B cell (primary cell): ENCODE measurements around the gene LCE3A. TPM values are rescaled to one million over a fixed set of nuclear protein-coding genes. Genes with fewer than 3 reads are reported as not detected.
"Not testable (repeated sequence)": the region's sequence is repeated elsewhere in the genome, so short reads cannot be mapped to it uniquely, and the experiment has no call there.

ENCODE experiments used
- ATAC-seq: fragments of 200-7000 bp; cut with Tn5 transposase; one replicate; pipeline ENCODE4 v1.10.0; 2021; ENCODE audit warnings: low read depth, mild to moderate bottlenecking, moderate number of reproducible peaks, moderate library complexity
- CTCF ChIA-PET: fragments of 350-600 bp; sonication (Branson Sonifier 250); formaldehyde crosslinking; loops from one replicate; lab custom pipeline; 2021; ENCODE audit warnings: antibody characterized with exemption, inconsistent platforms; lab: Charles Lee
- POLR2A ChIA-PET: fragments of 350-600 bp; sonication (Branson Sonifier 250); formaldehyde crosslinking; loops from one replicate; lab custom pipeline; 2021; ENCODE audit warnings: antibody characterized with exemption; lab: Charles Lee
- DNase-seq: peaks from one replicate; pipeline ENCODE4 v3.0.0; 2013
- H2AFZ ChIP-seq: 2 replicates; pipeline ENCODE4 v1.6.1; 2012; ENCODE audit warnings: mild to moderate bottlenecking, low read depth, low read length; ENCODE audit not compliant: insufficient read depth, poor library complexity, severe bottlenecking
- H3K27ac ChIP-seq, 2 donors: 1 replicate in 1 of 2; 2 replicates in 1 of 2; pipeline ENCODE4 v1.5.1; 2012 to 2013; ENCODE audit warnings: low read length in 2 of 2, mild to moderate bottlenecking in 2 of 2, moderate library complexity in 1 of 2
- H3K27me3 ChIP-seq, 4 experiments: fragments of 200-600 bp in 1 of 4; sonication (generic) in 1 of 4; replicated peaks in 1 of 4; 1 replicate in 2 of 4; 2 replicates in 2 of 4; pipeline versions ENCODE4 v1.6.1 to v1.7.0; 2013 to 2016; ENCODE audit warnings: low read length in 3 of 4, mild to moderate bottlenecking in 2 of 4, mixed read lengths in 1 of 4, moderate library complexity in 1 of 4; ENCODE audit not compliant: insufficient read depth in 4 of 4, control insufficient read depth in 3 of 4; ENCODE audit errors: control extremely low read depth in 1 of 4
- H3K36me3 ChIP-seq, 2 experiments: replicated peaks in 1 of 2; 1 replicate in 1 of 2; 2 replicates in 1 of 2; pipeline versions ENCODE4 v1.6.1 to v1.7.1; 2013; ENCODE audit warnings: low read length in 1 of 2; ENCODE audit not compliant: insufficient read depth in 2 of 2, control insufficient read depth in 1 of 2; ENCODE audit errors: control extremely low read depth in 1 of 2, extremely low read depth in 1 of 2
- H3K4me1 ChIP-seq, 2 donors: fragments of 200-600 bp in 1 of 2; sonication (generic) in 1 of 2; 1 replicate in 1 of 2; 2 replicates in 1 of 2; pipeline versions ENCODE4 v1.5.1 to v1.6.1; 2013 to 2017; ENCODE audit warnings: low read length in 2 of 2; ENCODE audit not compliant: control insufficient read depth in 2 of 2, insufficient read depth in 2 of 2
- H3K4me2 ChIP-seq: replicated peaks from 2 replicates; pipeline ENCODE3; 2012; ENCODE audit warnings: mild to moderate bottlenecking, low read depth, low read length; ENCODE audit not compliant: poor library complexity, severe bottlenecking
- H3K4me3 ChIP-seq, 5 experiments: fragments of 200-600 bp in 1 of 5; sonication (generic) in 1 of 5; 1 replicate in 3 of 5; 2 replicates in 2 of 5; pipeline versions ENCODE4 v1.5.1 to v1.7.0; 2011 to 2016; ENCODE audit warnings: low read length in 4 of 5, mild to moderate bottlenecking in 4 of 5, low read depth in 2 of 5, control low read depth in 1 of 5, moderate library complexity in 1 of 5; ENCODE audit not compliant: insufficient read depth in 1 of 5; ENCODE audit errors: control extremely low read depth in 1 of 5, extremely low read depth in 1 of 5
- H3K79me2 ChIP-seq: fragments of 200-600 bp; sonication (generic); one replicate; pipeline ENCODE4 v1.6.0; 2016; ENCODE audit warnings: low read length; ENCODE audit not compliant: control insufficient read depth, insufficient read depth
- H3K9ac ChIP-seq: fragments of 200-600 bp; sonication (generic); 2 replicates; pipeline ENCODE4 v1.6.1; 2017; ENCODE audit warnings: mild to moderate bottlenecking, low read length, moderate library complexity
- H3K9me3 ChIP-seq, 3 donors: one replicate each; pipeline versions ENCODE4 v1.6.1 to v1.7.1; 2013; ENCODE audit warnings: low read length in 2 of 3; ENCODE audit not compliant: control insufficient read depth in 2 of 3, insufficient read depth in 1 of 3; ENCODE audit errors: control extremely low read depth in 1 of 3
- H4K20me1 ChIP-seq: 2 replicates; pipeline ENCODE4 v1.6.0; 2012; ENCODE audit warnings: mild to moderate bottlenecking, low read length; ENCODE audit not compliant: insufficient read depth, control insufficient read depth, poor library complexity, severe bottlenecking
- H3K27ac Mint-ChIP-seq: one replicate; pipeline ENCODE4 v1.8.0; 2021; ENCODE audit warnings: mixed read lengths
- H3K27me3 Mint-ChIP-seq: one replicate; pipeline ENCODE4 v1.8.0; 2021; ENCODE audit warnings: mixed read lengths
- H3K4me1 Mint-ChIP-seq: one replicate; pipeline ENCODE4 v1.8.0; 2021; ENCODE audit warnings: mixed read lengths
- H3K4me3 Mint-ChIP-seq: one replicate; pipeline ENCODE4 v1.8.0; 2021; ENCODE audit warnings: mixed read lengths
- H3K9me3 Mint-ChIP-seq: one replicate; pipeline ENCODE4 v1.8.0; 2022; ENCODE audit warnings: mixed read lengths; ENCODE audit not compliant: insufficient read depth
- CTCF ChIP-seq: fragments of 200-600 bp; IDR thresholded peaks from one replicate; pipeline ENCODE4 v1.8.0; 2022; ENCODE audit warnings: antibody characterized with exemption, mild to moderate bottlenecking
- EZH2 ChIP-seq: IDR thresholded peaks from 2 replicates; pipeline ENCODE4 v1.6.1; 2012; ENCODE audit warnings: borderline replicate concordance, low read depth, mild to moderate bottlenecking, moderate library complexity, low read length; ENCODE audit not compliant: insufficient read depth, poor library complexity, severe bottlenecking
- WGBS: methylation state at CpG from one replicate; pipeline ENCODE4 v1.1.5; 2013; ENCODE audit warnings: missing lambda C conversion rate; ENCODE audit not compliant: insufficient coverage; 5-methylcytosine and 5-hydroxymethylcytosine counted together
- intact Hi-C: fragments of 100-400 bp; cut with micrococcal nuclease; formaldehyde crosslinking; loops from one replicate; pipeline ENCODE4 v1.10.0; 2022
- polyA plus RNA-seq: library from polyadenylated mRNA; depleted of rRNA; stranded (reverse); fragments of >200 nt; gene quantifications from 2 replicates; pipeline ENCODE4 v1.2.3, GENCODE V29; 2012
- total RNA-seq, 2 donors: library from RNA; stranded (reverse); fragments of 120-200 nt in 1 of 2; gene quantifications; 1 replicate in 1 of 2; 2 replicates in 1 of 2; pipeline versions ENCODE4 v1.2.3 to v1.2.4, GENCODE V29; 2013 to 2022

Gene LCE3A
- total and polyA plus RNA-seq, 2 donors (not counting 1 experiment from before 2014, with no cell fraction given), result not detected

GRCh38 chr1:152580433-152580832, 42.5 kb downstream of the LCE3A start, which contains the start of gene LCE3D:
Gene LCE3D, minus strand, starts transcription at chr1:152580516. Its CDS starts 580 bp downstream, at chr1:152579936.
- H3K4me2 ChIP-seq, result no peak within 1 kb of the TSS
- ChIA-PET CTCF (no interaction called here), POLR2A (no interaction called here)
- H3K9me3 Mint-ChIP-seq, result no peaks in the 10 kb centered on the region
- no peaks in the 10 kb centered on the region for H3K4me1 ChIP-seq
- no peak for ATAC-seq
- WGBS, result 90% methylated on average over 3 of the region's 4 CpGs
- no peaks in the 10 kb centered on the region for H3K4me1 Mint-ChIP-seq
- intact Hi-C loops, result no loop called here
- H3K27ac Mint-ChIP-seq, result no peak within 1 kb of the TSS
- no peaks in the 10 kb centered on the region for H3K27me3 ChIP-seq
- no peak within 1 kb of the TSS for H3K4me3 Mint-ChIP-seq
- H3K27ac ChIP-seq, result no peak within 1 kb of the TSS
- TF ChIP-seq EZH2 (no peak), CTCF (no peak)
- no peak for DNase-seq
- H3K79me2 ChIP-seq, result no peaks in the 10 kb centered on the region
- peaks cover 12% of the 10 kb centered on the region for H3K27me3 Mint-ChIP-seq
- no peak within 1 kb of the TSS for H3K9ac ChIP-seq
- H4K20me1 ChIP-seq, result no peaks in the 10 kb centered on the region
- H3K9me3 ChIP-seq, result peaks cover 0 to 2% (median 0%) of the 10 kb centered on the region in 3 donors
- no peak within 1 kb of the TSS for H3K4me3 ChIP-seq
- no peaks in the 10 kb centered on the region for H3K36me3 ChIP-seq
- no peak within 1 kb of the TSS for H2AFZ ChIP-seq

GRCh38 chr1:152579526-152579925, 43.4 kb downstream of the LCE3A start:
- H4K20me1 ChIP-seq, POLR2A ChIA-PET, H3K4me1 ChIP-seq, H3K4me1 Mint-ChIP-seq, DNase-seq, H3K9me3 ChIP-seq, intact Hi-C loops, H2AFZ ChIP-seq, H3K36me3 ChIP-seq, H3K9ac ChIP-seq, H3K4me3 ChIP-seq, H3K4me3 Mint-ChIP-seq, H3K27me3 ChIP-seq, ATAC-seq, H3K4me2 ChIP-seq, H3K79me2 ChIP-seq, H3K27ac Mint-ChIP-seq, CTCF ChIA-PET, H3K9me3 Mint-ChIP-seq, H3K27ac ChIP-seq: not testable (repeated sequence)
- H3K27me3 Mint-ChIP-seq, result peaks cover 16% of the 10 kb centered on the region
- WGBS, result 73% methylated on average over 3 of the region's 9 CpGs
